GM12891 (cell line): ENCODE results near the gene TMED10.

Experiments used
- PAX5 ChIP-seq: IDR thresholded peaks from 2 replicates; pipeline ENCODE4 v1.6.1; 2011; ENCODE audit warnings: low read length, moderate library complexity, mild to moderate bottlenecking; ENCODE audit not compliant: insufficient read depth, severe bottlenecking
- POLR2A ChIP-seq: IDR thresholded peaks from 2 replicates; pipeline ENCODE4 v1.6.1; 2011; ENCODE audit warnings: low read depth, low read length, control low read depth
- POLR2AphosphoS5 ChIP-seq: IDR thresholded peaks from 2 replicates; pipeline ENCODE4 v1.6.1; 2011; ENCODE audit warnings: low read depth, low read length, control low read depth
- SPI1 ChIP-seq: IDR thresholded peaks from 2 replicates; pipeline ENCODE4 v1.6.1; 2011; ENCODE audit warnings: low read depth, low read length, control low read depth
- TAF1 ChIP-seq: IDR thresholded peaks from 2 replicates; pipeline ENCODE4 v1.6.1; 2011; ENCODE audit warnings: low read depth, low read length, control low read depth

GRCh38 chr14:75221797-75222196, 45.4 kb upstream of the TMED10 start:
- no peak for TF ChIP-seq POLR2A
- TF ChIP-seq POLR2AphosphoS5, result no peak
- no peak for TF ChIP-seq SPI1
- TF ChIP-seq TAF1, result no peak
- TF ChIP-seq PAX5, result no peak
